Measurements from ENCODE around the gene THOC1.

Gene THOC1

DNA sequence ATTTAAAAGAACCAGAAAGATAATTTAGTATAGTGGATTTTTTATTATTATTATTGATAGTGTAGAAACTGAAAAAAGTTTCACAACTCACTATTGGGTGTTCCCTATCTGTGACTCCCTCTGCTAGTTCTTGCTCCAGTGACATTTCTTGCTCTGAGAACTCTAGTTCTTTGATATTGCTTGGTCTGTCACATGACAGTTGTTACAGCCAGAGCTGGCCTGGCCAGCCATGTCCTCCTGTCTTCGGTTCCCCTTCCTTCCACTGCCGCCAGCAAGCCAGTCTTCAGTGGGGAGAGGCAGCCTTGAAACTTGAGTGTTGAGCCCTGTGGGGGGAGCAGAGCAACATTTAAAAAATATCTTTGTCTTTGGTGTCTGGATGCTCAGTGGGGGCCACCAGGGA lies 7.6 kb upstream of the THOC1 start:
- DNase-seq: no peak

DNA sequence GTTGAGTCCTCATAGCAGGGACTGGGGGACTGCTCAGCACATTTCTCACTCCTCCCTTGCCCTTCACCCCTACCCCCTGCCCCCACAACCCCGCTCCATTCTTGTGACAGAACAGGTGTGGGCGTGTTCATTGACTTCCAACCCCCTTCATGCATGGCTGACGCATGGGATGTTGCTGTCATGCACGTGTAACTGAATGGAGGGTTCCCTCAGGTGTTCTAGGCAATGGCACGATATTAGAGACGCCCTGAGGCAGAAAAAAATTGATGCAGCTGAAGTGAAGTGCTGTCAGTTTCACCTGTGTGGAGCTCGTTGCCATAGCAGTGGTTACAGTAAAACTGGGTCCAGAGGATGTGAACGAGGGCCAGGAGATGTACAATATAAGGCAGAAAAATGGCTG lies 6.5 kb upstream of the THOC1 start:
- DNase-seq: no peak

DNA sequence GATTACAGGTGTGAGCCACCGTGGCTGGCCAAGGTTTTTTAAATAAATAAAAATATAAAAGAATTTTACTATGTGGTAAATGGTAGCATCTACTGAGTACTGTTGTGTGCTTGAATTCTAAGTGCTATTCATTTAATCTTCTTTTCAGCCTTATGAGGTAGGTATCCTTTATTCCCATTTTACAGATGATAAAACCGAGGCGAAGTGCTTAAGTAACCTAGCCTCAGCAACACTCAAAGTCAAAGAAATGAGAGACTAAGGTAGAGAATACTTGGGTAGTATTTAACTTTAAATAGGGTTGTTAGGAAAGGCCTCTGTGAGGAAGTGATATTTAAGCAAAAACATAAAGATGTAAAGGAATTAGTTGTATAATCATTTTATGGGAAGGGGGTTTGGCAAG lies 5.7 kb upstream of the THOC1 start:
- no peak for DNase-seq

DNA sequence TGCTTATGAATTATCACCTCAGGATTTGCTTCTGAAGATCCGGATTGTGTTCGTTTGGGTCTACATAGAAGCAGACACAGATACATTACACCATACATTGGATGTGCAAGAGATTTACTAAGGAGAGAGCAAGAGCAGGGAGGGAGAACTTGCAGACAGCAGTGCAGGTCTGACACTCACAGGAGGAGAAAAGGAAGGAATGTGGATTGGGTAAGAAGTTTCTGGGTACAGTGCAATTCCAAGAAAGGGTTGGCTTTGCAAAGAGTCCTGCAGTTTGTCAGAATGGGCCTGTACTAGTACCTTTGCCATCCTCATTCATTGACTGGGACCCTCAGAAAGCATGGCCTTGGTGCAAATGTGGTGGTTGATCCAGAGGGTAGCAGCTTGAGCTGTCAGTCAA lies 4.8 kb upstream of the THOC1 start:
- no peak for DNase-seq

DNA sequence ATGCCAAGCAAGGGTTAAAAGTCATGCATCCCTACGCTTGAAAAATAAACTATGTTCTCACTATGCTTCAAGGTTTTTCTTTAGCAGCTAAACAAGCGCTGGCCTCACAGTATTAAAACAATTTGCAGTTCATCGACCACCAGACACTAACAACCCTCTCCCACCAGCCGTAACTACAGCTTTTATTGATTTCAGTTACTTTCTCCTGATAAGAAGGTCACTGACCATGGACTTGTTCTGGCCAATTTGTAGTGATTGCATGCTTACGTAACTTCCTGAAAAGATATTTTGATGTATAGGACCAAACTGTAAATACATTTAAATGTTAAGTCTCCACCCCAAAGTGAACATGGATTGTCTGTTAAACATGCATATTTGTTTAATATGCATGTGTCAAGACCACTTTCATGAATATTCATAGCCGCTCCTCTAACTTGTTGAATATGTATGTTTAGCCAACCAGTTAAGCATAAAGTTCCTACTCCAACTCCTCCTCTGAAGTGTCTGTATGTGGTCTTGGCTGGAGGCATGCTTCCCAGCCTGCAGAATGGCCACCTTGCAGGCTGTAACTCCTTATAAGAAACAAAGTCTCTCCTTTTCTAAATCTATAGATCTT lies 1.7 kb upstream of the THOC1 start:
- no peak for DNase-seq

DNA sequence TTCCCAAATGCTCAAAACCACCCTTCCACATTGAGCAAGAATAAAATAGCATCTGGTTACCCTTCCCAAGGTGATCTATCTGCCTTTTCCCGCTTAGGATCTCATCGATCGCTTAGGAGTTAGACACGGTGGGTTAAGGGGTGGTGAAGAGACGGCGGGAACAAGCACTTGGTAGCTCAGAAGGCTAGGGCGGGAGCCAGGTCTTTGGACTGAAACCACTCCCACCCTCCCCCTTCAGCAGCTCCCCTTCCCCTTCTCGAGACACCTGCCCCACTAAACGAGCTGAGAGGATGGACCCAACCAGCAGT lies 513 bp downstream of the THOC1 start:
- DNase-seq: no peak

DNA sequence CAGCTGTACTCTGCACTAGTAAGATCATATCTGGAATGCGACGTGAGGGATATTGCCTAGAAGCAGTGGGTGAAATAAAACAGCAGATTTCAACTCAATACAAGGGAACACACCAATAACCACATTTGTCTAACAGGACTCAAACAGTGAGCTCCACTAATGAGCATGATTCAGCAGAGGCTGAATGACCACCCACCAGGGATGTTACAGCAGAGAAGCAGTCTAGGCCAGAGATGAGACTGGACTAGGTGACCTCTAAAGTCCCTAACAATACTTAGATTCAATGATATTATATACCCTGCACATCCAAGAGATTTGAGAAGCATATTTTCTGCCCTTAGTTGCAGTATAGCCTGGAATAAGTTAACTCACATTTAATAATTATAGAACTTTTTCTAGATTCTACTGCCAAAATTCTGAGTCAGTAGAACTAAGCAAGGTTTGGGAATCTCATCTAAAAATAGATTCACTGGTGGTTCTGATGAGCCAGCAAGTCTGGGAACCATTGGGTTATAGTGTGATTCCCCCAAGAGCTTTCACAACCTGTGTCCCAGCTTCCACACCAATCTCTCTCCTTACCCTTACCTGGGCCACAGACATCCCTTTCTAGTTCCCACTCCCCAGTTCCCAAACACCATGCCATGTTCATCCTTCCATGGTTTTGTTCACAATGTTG lies 6.3 kb downstream of the THOC1 start:
- DNase-seq: no peak

DNA sequence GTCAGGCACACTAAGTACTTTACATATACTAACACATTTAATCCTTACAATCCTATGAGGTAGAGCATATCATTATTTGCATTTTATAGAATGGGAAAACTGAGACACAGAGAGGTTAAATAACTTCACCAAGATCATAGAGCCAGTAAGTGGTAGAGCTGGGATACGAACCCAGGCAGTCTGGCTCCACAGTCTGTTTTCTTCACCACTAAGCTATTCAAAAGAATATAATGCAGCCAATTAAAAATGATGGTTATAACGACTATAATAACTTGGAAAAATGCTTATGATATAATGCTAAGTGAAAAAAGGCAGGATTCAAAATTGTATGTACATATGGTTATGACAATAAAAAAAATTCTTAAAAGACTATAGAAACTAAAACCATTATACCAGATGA lies 7.3 kb downstream of the THOC1 start:
- DNase-seq: no peak

DNA sequence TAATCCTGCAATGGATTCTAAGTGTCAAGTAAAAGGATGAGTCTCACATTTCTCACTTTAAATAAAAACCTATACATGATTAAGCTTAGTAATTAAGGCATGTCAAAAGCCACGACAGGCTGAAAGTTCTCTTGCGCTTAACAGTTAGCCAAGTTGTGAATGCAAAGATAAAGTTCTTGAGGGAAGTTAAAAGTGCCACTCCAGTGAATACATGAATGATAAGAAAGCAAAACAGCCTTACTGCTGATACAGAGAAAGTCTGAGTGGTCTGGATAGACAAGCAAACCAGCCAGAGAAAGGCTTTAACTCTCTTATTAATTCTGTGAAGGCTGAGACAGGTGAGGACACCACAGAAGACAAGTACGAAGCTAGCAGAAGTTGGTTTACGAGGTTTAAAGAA lies 12.7 kb downstream of the THOC1 start:
- no peak for DNase-seq

DNA sequence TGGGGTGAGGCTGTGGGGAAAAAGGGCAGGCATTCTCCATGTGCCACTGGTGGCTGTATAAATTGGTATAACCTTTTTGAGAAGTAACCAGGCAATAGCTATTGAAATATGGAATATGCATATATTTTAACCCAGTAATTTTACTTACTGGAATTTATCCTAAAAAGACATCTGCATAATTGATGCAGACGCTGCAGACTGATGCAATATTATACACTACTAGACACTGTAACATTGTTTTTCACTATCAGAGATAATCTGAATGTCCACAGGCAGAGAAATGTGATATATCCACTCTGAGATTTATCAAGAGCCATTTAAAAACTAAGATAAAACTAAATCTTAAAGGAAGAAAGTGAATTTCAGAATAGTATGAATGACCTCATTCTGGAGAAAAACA lies 14.7 kb downstream of the THOC1 start:
- DNase-seq: no peak

DNA sequence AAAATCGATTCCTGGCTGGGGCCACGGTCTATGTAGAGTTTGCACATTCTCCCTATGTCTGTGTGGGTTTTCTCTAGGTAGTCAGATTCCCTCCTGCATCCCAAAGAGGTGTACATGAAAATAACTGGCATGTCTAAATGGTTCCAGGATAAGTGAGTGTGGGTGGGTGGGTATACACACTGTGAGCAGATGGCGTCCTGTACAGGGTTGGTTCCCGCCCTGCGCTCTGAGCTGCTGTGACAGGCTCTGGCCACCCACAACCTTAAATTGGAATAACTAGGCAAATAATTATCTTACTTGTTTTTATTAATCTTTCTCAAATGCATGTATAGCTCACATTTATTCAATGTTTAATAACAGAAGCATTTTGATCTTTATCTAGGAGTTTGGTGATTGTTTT lies 16.3 kb downstream of the THOC1 start:
- no peak for DNase-seq

DNA sequence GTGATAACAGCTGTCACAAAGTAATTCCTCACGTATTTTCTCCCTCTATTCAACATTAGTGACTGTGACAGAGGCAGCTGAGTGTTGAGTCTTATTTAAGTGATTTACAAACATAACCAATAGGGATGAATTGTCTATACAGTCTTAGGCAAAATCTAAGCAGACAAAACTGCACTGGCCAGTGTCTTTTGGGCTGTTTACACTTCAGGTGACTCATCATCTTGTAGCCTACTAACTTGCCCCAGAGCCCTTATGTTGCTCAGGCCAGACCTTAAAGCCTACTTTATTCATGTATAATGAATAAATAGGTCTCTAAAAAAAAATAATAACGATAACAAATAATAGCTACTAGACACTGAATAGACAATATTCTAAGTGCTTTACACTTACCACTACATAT lies 17.2 kb downstream of the THOC1 start:
- no peak for DNase-seq

DNA sequence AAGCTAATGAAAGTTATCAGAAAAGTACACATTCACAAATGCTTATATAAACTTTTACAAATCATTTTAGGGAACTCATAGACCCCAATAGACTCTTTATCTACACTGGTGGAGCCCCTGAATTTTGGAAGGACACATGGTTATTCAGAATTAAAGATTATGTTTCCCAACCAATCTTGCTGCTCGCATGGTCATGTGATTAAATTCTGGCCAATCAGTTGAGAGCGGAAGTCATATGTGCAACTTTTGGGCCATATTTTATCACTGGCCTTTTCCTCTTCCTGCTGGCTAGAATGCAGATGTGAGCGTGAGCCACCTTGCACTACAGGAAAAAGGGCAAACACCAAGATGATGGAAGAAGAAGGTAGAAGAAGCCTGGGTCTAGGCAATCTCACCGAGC lies 19.8 kb downstream of the THOC1 start:
- no peak for DNase-seq

DNA sequence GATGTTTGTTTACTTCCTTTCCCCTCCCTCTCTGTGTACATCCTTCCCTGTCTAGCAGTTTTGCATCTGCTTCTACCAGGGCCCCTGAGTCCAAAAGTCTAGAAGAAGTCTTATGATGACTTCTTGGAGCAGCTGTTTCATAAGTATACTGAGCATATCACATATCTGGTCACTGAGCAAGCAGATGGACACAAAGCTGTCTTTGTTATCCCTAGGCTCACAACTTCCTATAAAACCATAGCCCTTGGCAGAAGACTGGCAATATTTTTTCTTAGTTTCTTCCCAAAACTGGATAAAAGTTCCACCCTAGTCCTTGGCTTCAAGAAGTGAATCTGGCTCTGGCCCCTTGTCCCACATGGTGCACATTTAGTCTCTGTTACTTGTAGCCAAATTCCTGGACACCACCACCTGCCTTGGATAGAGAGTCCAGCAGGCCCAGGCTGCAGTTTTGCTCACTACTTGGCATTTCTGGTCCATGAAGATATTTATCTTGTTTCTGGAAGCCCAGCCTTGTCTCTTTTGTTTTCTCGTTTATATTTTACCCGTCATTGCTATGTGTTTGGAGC lies 22.5 kb downstream of the THOC1 start:
- no peak for DNase-seq

DNA sequence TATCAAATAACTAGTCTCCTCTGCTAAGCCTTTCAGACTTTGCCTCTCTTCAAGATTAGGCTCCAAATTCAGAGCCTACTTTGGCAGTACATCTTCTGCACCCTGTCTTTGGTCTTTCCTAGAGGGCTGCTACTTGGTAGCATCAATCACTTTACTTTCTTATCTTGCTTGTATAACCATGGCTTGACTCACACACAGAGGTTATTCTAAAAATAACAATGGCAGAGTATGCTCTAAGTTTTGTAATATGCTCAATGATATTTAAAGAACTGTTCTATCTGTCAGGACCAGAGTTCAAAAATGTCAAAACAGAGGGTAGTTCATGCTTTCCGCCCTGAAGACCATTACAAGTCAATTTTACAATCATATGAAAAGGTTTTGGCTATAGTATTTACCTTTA lies 27.7 kb downstream of the THOC1 start:
- no peak for DNase-seq

DNA sequence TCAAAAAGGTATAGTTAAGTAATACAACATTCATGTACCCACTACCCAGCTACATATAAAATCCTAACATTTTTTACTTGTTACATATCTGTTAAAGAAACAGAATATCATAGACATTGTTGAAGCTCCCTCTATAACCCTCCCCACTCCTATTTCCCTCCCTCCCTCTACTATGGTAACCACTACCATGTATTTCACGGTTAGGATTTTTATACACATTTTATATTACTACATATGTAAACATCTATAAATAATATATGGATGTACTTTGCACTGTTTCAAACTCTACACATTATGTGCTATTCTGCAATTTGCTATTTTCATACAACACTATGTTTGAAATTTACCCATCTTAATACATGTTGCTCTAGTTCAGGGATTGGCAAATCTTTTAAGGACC lies 36.3 kb downstream of the THOC1 start:
- no peak for DNase-seq

DNA sequence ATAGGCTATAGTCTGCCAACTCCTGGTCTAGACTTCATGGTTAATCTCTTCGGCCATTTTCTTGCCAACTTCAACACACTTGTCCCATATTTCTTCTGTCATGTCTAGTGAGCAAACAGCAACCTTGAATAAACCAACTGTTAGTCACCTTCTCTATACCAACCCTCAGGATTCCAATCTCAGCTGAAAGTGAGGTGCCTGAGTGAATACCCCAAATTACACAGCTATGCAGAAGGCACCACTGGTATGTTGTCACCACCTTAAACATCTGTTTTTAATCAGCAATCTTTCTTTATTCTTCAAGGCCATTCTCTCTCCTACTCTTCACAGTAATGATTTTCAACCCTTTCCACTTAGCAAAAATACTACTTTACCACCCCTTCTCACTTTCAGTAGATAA lies 39.3 kb downstream of the THOC1 start:
- no peak for DNase-seq

DNA sequence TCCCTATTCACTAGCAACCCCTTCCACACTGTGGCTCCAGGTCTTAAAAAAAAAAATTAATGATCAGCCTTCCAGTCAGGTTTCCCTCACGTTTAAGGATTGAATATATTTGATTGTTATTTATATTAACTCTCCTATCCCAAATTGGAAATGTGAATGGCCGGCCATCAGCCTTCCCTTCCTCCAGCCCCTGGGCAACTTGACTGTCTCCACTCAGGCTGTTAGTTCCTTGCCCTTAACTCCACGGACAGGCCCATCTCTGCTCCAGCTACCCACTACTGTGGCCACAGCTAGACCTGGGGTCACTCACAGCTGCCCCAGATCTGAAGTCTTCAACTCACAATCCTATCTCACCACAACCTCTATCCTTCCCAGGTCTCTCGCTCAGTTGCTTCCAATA lies 39.9 kb downstream of the THOC1 start:
- no peak for DNase-seq

DNA sequence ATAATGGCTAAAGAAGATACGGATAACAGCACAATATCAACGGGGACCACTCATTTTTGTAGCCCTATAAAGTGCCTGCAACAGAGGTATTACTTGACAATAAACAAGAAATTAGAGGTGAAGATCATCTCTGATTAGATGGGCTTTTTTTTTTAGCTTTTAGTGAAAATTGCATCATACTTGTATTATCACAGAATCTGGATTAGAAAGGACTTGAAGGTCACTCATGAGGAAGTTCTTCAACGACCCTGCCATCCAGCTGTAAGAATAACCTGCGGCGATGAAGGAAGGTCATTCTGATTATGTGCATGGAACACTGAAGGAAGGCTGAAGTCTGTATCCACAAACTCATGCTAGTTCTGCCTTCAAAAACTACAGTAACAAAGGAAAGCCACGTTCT lies 40.5 kb downstream of the THOC1 start:
- no peak for DNase-seq

DNA sequence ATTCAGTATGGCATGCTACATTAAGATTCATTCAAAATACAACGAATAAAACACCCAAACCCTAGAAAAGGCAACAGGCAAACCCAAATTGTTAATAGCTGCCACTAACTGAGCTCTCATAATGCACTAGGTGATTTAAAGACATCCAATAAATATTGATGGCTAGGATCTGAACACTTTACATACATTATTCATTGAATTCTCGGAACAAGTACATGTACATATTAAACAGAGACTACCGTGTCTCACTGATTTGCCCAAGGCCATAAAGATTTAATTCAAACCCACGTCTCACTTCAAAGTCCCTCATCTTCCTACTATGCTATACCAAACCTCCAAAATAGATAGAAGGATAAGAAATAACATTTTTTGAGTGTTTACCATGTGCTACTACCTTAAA lies 42.1 kb downstream of the THOC1 start:
- no peak for DNase-seq

DNA sequence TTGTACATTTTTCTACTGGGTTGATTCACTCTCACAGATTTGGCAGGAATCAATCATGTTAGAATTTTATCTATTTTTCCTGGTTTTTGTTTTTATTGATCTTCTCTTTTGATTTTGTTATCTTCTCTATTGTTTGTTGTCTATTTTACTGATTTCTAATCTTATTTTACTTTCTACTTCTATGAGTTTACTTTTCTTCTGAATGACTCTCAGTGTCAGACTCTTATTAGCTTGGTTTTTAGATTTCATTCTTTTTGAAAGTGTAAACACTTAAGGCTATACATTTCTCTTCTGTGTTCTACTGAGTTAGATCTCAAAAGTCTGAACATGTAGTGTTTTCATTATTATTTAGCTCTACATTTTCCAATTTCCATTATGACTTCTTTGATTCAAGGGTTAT lies 47.1 kb downstream of the THOC1 start:
- DNase-seq: no peak

DNA sequence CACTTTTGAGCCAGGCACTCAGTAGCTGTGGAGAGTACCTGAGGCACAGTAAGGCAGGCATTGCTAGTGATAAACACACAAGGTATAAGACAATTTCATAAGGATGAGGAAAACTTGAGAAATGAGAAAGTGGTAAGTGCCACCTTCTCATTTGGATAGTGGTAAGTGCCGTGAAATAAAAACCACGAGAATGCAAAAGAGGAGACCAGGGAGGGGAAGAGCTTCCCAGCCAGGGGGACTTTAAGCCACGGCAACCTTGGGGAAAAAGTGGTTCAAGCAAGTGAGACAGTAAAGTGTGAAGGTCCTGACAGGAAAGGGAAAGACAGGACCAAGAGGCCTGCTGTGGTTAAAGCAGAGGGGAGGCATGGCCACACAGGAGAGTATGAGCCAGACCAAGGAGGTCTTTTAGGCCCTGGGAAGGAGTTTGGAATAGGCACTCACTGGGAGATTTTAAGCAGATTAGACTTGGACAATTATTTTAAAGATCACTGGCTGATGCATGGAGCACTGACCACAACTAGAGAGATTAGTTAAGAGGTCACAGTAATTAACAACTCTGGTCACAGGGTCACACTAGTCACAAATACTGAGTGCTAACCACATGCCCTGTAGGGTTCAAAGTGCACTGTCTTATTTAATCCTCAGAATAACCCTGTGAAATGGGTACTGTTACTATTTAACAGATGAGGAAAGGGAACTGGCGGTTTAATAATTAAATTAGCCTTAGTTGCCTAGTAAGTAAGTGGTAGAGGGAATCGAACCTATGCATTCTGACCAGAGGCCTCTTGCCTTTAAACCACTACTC lies 50.1 kb downstream of the THOC1 start:
- no peak for DNase-seq

DNA sequence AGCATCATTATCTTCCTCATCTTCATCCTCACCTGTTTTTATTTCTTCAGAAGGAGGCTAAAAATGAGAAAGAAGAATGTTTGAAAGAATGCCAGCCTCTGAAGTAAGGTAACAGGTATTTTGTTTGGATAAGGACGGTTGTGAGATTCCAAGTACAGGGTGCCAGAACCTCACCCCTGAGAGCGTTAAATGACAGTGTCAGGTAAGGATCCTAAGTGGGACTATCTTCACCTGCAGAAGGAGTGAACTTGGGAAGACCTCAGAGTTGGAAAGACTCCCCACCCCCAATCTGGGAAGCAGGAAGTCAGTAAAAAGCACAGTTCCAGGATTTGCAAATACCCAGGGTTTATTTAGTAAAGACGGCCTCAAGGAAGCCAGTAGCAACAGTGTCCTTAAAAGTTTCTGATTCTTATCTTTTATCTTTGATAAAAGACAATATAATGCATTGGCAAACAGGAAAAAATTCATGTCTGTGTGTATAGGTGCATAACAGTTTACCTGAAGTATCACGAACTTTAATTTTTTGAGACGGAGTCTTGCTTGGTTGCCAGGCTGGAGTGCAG lies 52.3 kb downstream of the THOC1 start:
- no peak for DNase-seq

DNA sequence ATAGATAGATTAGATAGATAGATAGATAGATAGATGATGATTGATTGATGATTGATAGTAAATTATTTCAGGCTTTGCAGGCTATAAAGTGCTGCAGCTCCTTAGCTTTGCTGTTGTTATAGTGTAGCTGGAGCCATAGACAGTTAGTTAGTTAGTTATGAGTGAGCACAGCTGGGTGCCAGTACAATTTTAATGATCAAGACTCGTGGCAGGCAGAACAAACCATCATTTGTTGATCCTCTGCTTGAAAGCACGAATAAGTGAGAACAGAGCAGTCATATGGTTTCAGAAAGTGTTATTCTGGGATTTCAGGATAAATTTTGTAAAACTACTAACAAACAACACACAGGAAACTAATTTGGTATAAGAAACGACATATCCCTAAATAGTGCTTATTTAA lies 53.9 kb downstream of the THOC1 start:
- DNase-seq: no peak

Measured in NCI-H1930 (cell line).